HepG2 (cell line): ENCODE measurements around the gene RBM47. TPM values are rescaled to one million over a fixed set of nuclear protein-coding genes. Genes with fewer than 3 reads are reported as not detected.

Experiments
- ATAC-seq: fragments of 200-7000 bp; cut with Tn5 transposase; 3 replicates; pipeline ENCODE4 v1.9.1; 2020; ENCODE audit warnings: mild to moderate bottlenecking, moderate library complexity
- BruUV-seq: library from RNA; stranded (reverse); fragments of 400-500 nt; replicated peaks from 2 replicates; lab custom pipeline; 2021; lab: Mats Ljungman, UMichigan
- CTCF ChIA-PET: fragments of 300-600 bp; formaldehyde crosslinking; extraction: SDS; loops from one replicate; lab custom pipeline; 2021; ENCODE audit warnings: low total read pairs, inconsistent platforms, low intra/inter-chr PET ratio; lab: Yijun Ruan, JAX
- POLR2A ChIA-PET: fragments of 350-600 bp; sonication (Branson Sonifier 250); formaldehyde crosslinking; loops from one replicate; lab custom pipeline; 2020; ENCODE audit warnings: antibody characterized with exemption, inconsistent platforms; lab: Yijun Ruan, JAX
- DNase-seq: peaks from one replicate; pipeline ENCODE4 v3.0.0-alpha.2; 2015; ENCODE audit warnings: low spot score
- FAIRE-seq: peaks from 3 replicates; lab custom pipeline; 2011; peaks lifted over from hg19 to GRCh38; lab: Jason Lieb, UNC
- H2AFZ ChIP-seq: one replicate; pipeline ENCODE4 v1.6.1; 2011; ENCODE audit warnings: low read length, inconsistent platforms
- H3K27ac ChIP-seq: fragments of 300-600 bp; 3 replicates; pipeline ENCODE4 v1.8.0; 2011; ENCODE audit warnings: mixed run types, mild to moderate bottlenecking, mixed read lengths, low read length, inconsistent platforms; ENCODE audit not compliant: insufficient read depth; ENCODE audit errors: extremely low read length
- H3K27me3 ChIP-seq, 2 experiments: fragments of 200-600 bp in 1 of 2; 2 replicates in 1 of 2; 3 replicates in 1 of 2; pipeline versions ENCODE4 v1.6.0 to v1.8.0; 2011; ENCODE audit warnings: low read length in 2 of 2, mild to moderate bottlenecking in 2 of 2, moderate library complexity in 2 of 2, inconsistent platforms in 1 of 2; ENCODE audit not compliant: insufficient read depth in 2 of 2, control insufficient read depth in 1 of 2
- H3K36me3 ChIP-seq, 2 experiments: fragments of 200-600 bp in 1 of 2; replicated peaks in 1 of 2; 2 replicates in 1 of 2; 3 replicates in 1 of 2; pipeline versions ENCODE4 v1.5.1 to v1.8.0; 2011; ENCODE audit warnings: low read length in 2 of 2, inconsistent platforms in 1 of 2; ENCODE audit not compliant: insufficient read depth in 2 of 2, control insufficient read depth in 1 of 2
- H3K4me1 ChIP-seq: 2 replicates; pipeline ENCODE4 v1.5.1; 2012; ENCODE audit warnings: low read length, inconsistent platforms; ENCODE audit not compliant: insufficient read depth
- H3K4me2 ChIP-seq: 2 replicates; pipeline ENCODE4 v1.6.0; 2011; ENCODE audit warnings: low read depth, low read length, inconsistent platforms
- H3K4me3 ChIP-seq, 3 experiments: fragments of 200-600 bp in 1 of 3; sonication (generic), shearing (Covaris generic) in 1 of 3; replicated peaks in 1 of 3; 2 replicates each; pipeline ENCODE4 v1.5.1; 2011 to 2016; ENCODE audit warnings: low read length in 3 of 3, inconsistent platforms in 2 of 3, low read depth in 2 of 3, mild to moderate bottlenecking in 2 of 3, control low read depth in 1 of 3, mixed read lengths in 1 of 3; ENCODE audit not compliant: insufficient read depth in 1 of 3
- H3K79me2 ChIP-seq: one replicate; pipeline ENCODE4 v1.6.1; 2011; ENCODE audit warnings: low read length, inconsistent platforms; ENCODE audit not compliant: insufficient read depth
- H3K9ac ChIP-seq: 2 replicates; pipeline ENCODE4 v1.6.0; 2011; ENCODE audit warnings: mild to moderate bottlenecking, low read depth, low read length, inconsistent platforms; ENCODE audit not compliant: insufficient read depth
- H3K9me3 ChIP-seq: 2 replicates; pipeline ENCODE4 v1.5.1; 2012; ENCODE audit warnings: mild to moderate bottlenecking, low read length
- H4K20me1 ChIP-seq: 2 replicates; pipeline ENCODE4 v1.6.0; 2011; ENCODE audit warnings: inconsistent platforms, mild to moderate bottlenecking, low read length, moderate library complexity; ENCODE audit not compliant: insufficient read depth
- CAMTA2 ChIP-seq: sonication (generic); formaldehyde crosslinking; IDR thresholded peaks from 2 replicates; pipeline ENCODE4 v1.4.0; 2020; ENCODE audit warnings: mild to moderate bottlenecking, missing genetic modification reagents, borderline replicate concordance
- CBX2 ChIP-seq, 2 experiments: fragments of 200-600 bp in 1 of 2; sonication (generic); formaldehyde crosslinking in 1 of 2; IDR thresholded peaks; 2 replicates each; pipeline versions ENCODE4 v1.7.0 to v1.8.1; 2018 to 2022; ENCODE audit warnings: low read depth in 2 of 2, low read length in 1 of 2, mild to moderate bottlenecking in 1 of 2, missing genetic modification reagents in 1 of 2
- CHCHD3 ChIP-seq: sonication (generic); formaldehyde crosslinking; IDR thresholded peaks from 2 replicates; pipeline ENCODE4 v1.8.0; 2022; ENCODE audit warnings: mild to moderate bottlenecking, missing genetic modification reagents, moderate library complexity
- FOXA1 ChIP-seq, 2 experiments: fragments of 450-650 bp in 1 of 2; sonication (generic) in 1 of 2; formaldehyde crosslinking in 1 of 2; IDR thresholded peaks; 2 replicates each; pipeline versions ENCODE4 v1.4.0 to v1.6.1; 2016 to 2020; ENCODE audit warnings: missing genetic modification reagents in 1 of 2
- HNF4A ChIP-seq: sonication (generic); formaldehyde crosslinking; IDR thresholded peaks from 2 replicates; pipeline ENCODE4 v1.4.0; 2020; ENCODE audit warnings: missing genetic modification reagents
- JARID2 ChIP-seq: sonication (generic); formaldehyde crosslinking; IDR thresholded peaks from 2 replicates; pipeline ENCODE4 v1.8.1; 2023; ENCODE audit warnings: missing genetic modification reagents, inconsistent platforms; ENCODE audit not compliant: insufficient replicate concordance
- JUND ChIP-seq: sonication (generic); formaldehyde crosslinking; IDR thresholded peaks from 2 replicates; pipeline ENCODE4 v1.8.0; 2022; ENCODE audit warnings: mild to moderate bottlenecking, missing genetic modification reagents
- KDM2A ChIP-seq: sonication (generic); formaldehyde crosslinking; IDR thresholded peaks from 2 replicates; pipeline ENCODE4 v1.4.0; 2020; ENCODE audit warnings: low read depth, missing genetic modification reagents, borderline replicate concordance
- KLF16 ChIP-seq, 2 experiments: sonication (generic) in 1 of 2; formaldehyde crosslinking in 1 of 2; IDR thresholded peaks; 2 replicates each; pipeline versions ENCODE4 v1.6.1 to v1.8.0; 2016 to 2023; ENCODE audit warnings: missing genetic modification reagents in 2 of 2, missing compliant biosample characterization in 1 of 2
- RXRB ChIP-seq: IDR thresholded peaks from 2 replicates; pipeline ENCODE4 v1.6.1; 2016; ENCODE audit warnings: borderline replicate concordance, missing genetic modification reagents, missing compliant biosample characterization
- SRF ChIP-seq: IDR thresholded peaks from 2 replicates; pipeline ENCODE4 v1.6.1; 2011; ENCODE audit warnings: mild to moderate bottlenecking, low read depth, low read length, moderate library complexity
- SRY ChIP-seq: sonication (generic); formaldehyde crosslinking; IDR thresholded peaks from 2 replicates; pipeline ENCODE4 v1.8.0; 2022; ENCODE audit warnings: mild to moderate bottlenecking, missing genetic modification reagents
- THAP7 ChIP-seq: sonication (generic); formaldehyde crosslinking; IDR thresholded peaks from 2 replicates; pipeline ENCODE4 v1.8.1; 2023; ENCODE audit warnings: mild to moderate bottlenecking, missing genetic modification reagents
- ZMYM3 ChIP-seq: sonication (generic); formaldehyde crosslinking; IDR thresholded peaks from 2 replicates; pipeline ENCODE4 v1.5.1; 2020; ENCODE audit warnings: mild to moderate bottlenecking, missing genetic modification reagents
- ZNF34 ChIP-seq: sonication (generic); formaldehyde crosslinking; IDR thresholded peaks from 2 replicates; pipeline ENCODE4 v1.4.0; 2020; ENCODE audit warnings: mild to moderate bottlenecking, missing genetic modification reagents, borderline replicate concordance
- ZNF431 ChIP-seq: sonication (generic); formaldehyde crosslinking; IDR thresholded peaks from 2 replicates; pipeline ENCODE4 v1.9.0; 2022; ENCODE audit warnings: missing genetic modification reagents, low read depth, mild to moderate bottlenecking, borderline replicate concordance
- ZNF652 ChIP-seq: IDR thresholded peaks from 2 replicates; pipeline ENCODE4 v1.6.1; 2016; ENCODE audit warnings: low read depth, borderline replicate concordance
- WGBS: methylation state at CpG from one replicate; pipeline ENCODE4 v1.1.6; 2017; ENCODE audit warnings: low lambda C conversion rate; 5-methylcytosine and 5-hydroxymethylcytosine counted together
- in situ Hi-C: cut with HindIII; loops from 2 replicates; pipeline ENCODE4 v1.10.0; 2017; ENCODE audit warnings: low pct_unique_long_range_greater_than_20kb; ENCODE audit not compliant: extremely low pct_ligation_motif_present
- intact Hi-C: fragments of 100-400 bp; cut with micrococcal nuclease; formaldehyde crosslinking; loops from one replicate; pipeline ENCODE4 v1.10.0; 2022; ENCODE audit not compliant: unreplicated experiment
- polyA plus RNA-seq, 8 experiments: library from polyadenylated mRNA; depleted of rRNA in 3 of 8; stranded (reverse) in 7 of 8; unstranded in 1 of 8; fragments of >200 nt; fragmentation: Illumina TruSeq in 4 of 8; extraction: Trizol in 4 of 8; gene quantifications; 2 replicates each; pipeline versions ENCODE4 v1.2.1 to v1.2.3, GENCODE V29; 2011 to 2016; ENCODE audit warnings: low read depth in 4 of 8, missing spikeins in 1 of 8, mixed read lengths in 1 of 8; ENCODE audit not compliant: insufficient read depth in 1 of 8
- total RNA-seq, 5 experiments: library from RNA; depleted of rRNA; stranded (reverse); fragments of >200 nt; fragmentation: Illumina TruSeq; extraction: Trizol; gene quantifications; 2 replicates each; pipeline ENCODE4 v1.2.3, GENCODE V29; 2016; ENCODE audit warnings: low read depth in 1 of 5
- TF ChIP-seq, protein P1 (sequence below): sonication (generic); formaldehyde crosslinking; IDR thresholded peaks from 2 replicates; pipeline ENCODE4 v1.4.0; 2020; ENCODE audit warnings: missing genetic modification reagents
- TF ChIP-seq, protein P2 (sequence below): sonication (generic); formaldehyde crosslinking; IDR thresholded peaks from 2 replicates; pipeline ENCODE4 v1.9.0; 2021; ENCODE audit warnings: missing genetic modification reagents, borderline replicate concordance

RBM47 gene
- total and polyA plus RNA-seq, 2 of the 13 experiments (the other 11 are each of a cell fraction or from before 2014, with no cell fraction given): 1.2 to 2.5 TPM

DNA sequence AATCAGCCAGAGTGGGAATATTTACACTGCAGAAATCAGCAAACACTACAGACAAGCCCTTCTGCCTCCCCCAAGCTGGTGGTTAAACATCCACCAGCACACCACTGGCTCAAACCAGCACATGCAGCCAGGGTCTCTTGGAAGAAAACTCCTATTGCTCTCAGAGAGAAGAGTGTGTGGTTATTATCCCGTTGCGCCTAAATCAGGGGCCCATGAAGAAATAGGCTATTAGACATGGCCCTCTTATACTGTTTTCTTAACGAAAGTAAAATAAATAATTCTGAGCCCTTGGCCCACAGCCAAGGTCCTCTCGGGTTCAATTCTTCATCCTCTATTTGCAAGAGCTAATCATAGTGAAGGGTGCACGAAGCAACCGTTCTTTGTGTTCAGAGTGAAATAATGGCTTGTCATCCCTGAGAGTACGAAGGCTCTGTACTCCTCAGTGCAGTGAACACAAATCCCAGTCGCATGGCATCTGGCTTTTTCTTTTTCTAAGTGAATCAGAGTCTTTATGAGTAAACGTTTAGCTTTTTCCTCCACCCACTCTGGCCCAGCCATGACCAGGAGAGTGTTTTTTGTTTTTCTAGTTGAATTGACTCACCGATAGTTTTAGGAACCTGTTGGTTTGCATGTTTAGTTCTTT is 33.4 kb upstream of the RBM47 start:
- FAIRE-seq: peak; percentile 94
- H3K4me1 ChIP-seq: peaks cover 20% of the 10 kb centered on the region
- POLR2A ChIA-PET: interaction anchor here (0.6 kb wide), 1 partner anchor 10 kb away, joined by 5 read pairs; no protein-coding TSS in a partner anchor
- no peak for TF ChIP-seq CAMTA2 (CRISPR knock-in tag)
- TF ChIP-seq HNF4A (CRISPR knock-in tag): no peak
- no peak for TF ChIP-seq THAP7 (CRISPR knock-in tag)
- TF ChIP-seq ZMYM3 (CRISPR knock-in tag): 0 out of 2 replicates have a peak, but pooled peaks have one; percentile 29
- 0 out of 2 replicates have a peak, but pooled peaks have one; percentile 8 for TF ChIP-seq ZNF652
- TF ChIP-seq SRY (CRISPR knock-in tag): no peak
- TF ChIP-seq JARID2 (CRISPR knock-in tag): no peak
- no peak for TF ChIP-seq FOXA1 (IDR thresholded peaks at IDR 0.05)
- peak; percentile 30; the same call in 1 of the 2 replicates for TF ChIP-seq FOXA1 (CRISPR knock-in tag; IDR thresholded peaks at IDR 0.05)
- no peak for TF ChIP-seq CBX2 (IDR thresholded peaks at IDR 0.05; ENCODE audit: low read depth, low read length)
- TF ChIP-seq CBX2 (CRISPR knock-in tag; IDR thresholded peaks at IDR 0.05; ENCODE audit: low read depth): no peak
- 0 out of 2 replicates have a peak, but pooled peaks have one; percentile 32 for TF ChIP-seq ZNF431 (CRISPR knock-in tag)
- TF ChIP-seq, protein P1, sequence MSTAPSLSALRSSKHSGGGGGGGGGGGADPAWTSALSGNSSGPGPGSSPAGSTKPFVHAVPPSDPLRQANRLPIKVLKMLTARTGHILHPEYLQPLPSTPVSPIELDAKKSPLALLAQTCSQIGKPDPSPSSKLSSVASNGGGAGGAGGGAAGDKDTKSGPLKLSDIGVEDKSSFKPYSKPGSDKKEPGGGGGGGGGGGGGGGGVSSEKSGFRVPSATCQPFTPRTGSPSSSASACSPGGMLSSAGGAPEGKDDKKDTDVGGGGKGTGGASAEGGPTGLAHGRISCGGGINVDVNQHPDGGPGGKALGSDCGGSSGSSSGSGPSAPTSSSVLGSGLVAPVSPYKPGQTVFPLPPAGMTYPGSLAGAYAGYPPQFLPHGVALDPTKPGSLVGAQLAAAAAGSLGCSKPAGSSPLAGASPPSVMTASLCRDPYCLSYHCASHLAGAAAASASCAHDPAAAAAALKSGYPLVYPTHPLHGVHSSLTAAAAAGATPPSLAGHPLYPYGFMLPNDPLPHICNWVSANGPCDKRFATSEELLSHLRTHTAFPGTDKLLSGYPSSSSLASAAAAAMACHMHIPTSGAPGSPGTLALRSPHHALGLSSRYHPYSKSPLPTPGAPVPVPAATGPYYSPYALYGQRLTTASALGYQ (CRISPR knock-in tag): 0 out of 2 replicates have a peak, but pooled peaks have one; percentile 19
- no peak for TF ChIP-seq RXRB
- TF ChIP-seq, protein P2, sequence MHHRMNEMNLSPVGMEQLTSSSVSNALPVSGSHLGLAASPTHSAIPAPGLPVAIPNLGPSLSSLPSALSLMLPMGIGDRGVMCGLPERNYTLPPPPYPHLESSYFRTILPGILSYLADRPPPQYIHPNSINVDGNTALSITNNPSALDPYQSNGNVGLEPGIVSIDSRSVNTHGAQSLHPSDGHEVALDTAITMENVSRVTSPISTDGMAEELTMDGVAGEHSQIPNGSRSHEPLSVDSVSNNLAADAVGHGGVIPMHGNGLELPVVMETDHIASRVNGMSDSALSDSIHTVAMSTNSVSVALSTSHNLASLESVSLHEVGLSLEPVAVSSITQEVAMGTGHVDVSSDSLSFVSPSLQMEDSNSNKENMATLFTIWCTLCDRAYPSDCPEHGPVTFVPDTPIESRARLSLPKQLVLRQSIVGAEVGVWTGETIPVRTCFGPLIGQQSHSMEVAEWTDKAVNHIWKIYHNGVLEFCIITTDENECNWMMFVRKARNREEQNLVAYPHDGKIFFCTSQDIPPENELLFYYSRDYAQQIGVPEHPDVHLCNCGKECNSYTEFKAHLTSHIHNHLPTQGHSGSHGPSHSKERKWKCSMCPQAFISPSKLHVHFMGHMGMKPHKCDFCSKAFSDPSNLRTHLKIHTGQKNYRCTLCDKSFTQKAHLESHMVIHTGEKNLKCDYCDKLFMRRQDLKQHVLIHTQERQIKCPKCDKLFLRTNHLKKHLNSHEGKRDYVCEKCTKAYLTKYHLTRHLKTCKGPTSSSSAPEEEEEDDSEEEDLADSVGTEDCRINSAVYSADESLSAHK (CRISPR knock-in tag): no peak
- no peak for TF ChIP-seq JUND
- no peak for TF ChIP-seq CHCHD3 (CRISPR knock-in tag)
- no peak for TF ChIP-seq ZNF34 (CRISPR knock-in tag)
- TF ChIP-seq KDM2A (CRISPR knock-in tag): peak; percentile 33; the same call in 1 of the 2 replicates
- no peak for TF ChIP-seq SRF
- TF ChIP-seq KLF16 (CRISPR knock-in tag; IDR thresholded peaks at IDR 0.05): no peak

More for the DNA sequence above, 33.4 kb upstream of the RBM47 start:
- DNase-seq (peak; percentile 68), ATAC-seq (peak; percentile 99)
- H3K4me3 ChIP-seq: peak overlapping the region; percentile 21 to 38 (median 28); a peak in 3 of 6 replicates
- intact Hi-C loops (no loop called here), in situ Hi-C loops (no loop called here)
- H4K20me1 ChIP-seq: no peaks in the 10 kb centered on the region
- peak overlapping the region; percentile 31 for H2AFZ ChIP-seq
- no peaks in the 10 kb centered on the region for H3K79me2 ChIP-seq
- H3K9ac ChIP-seq: no peak overlapping the region; the same call in 1 of the 2 replicates
- H3K36me3 ChIP-seq: no peaks in the 10 kb centered on the region
- H3K27me3 ChIP-seq: no peaks in the 10 kb centered on the region
- H3K4me2 ChIP-seq: peak overlapping the region; percentile 76
- H3K9me3 ChIP-seq: no peaks in the 10 kb centered on the region
- no TSS peak for BruUV-seq
- 0% methylated on average over 9 of the region's 10 CpGs for WGBS
- CTCF ChIA-PET: no interaction called here
- peak overlapping the region; percentile 57 for H3K27ac ChIP-seq
